CMK (cell line): ENCODE measurements around the gene LRRC23.
"Not testable (repeated sequence)": the region's sequence is repeated elsewhere in the genome, so short reads cannot be mapped to it uniquely, and the experiment has no call there.

Experiments used
- DNase-seq: peaks from one replicate; pipeline ENCODE4 v3.0.0-alpha.2; 2010; ENCODE audit warnings: low read depth

The LRRC23 gene

GRCh38 chr12:6872073-6873048 lies 32.3 kb upstream of the LRRC23 start:
- no peak for DNase-seq

DNA sequence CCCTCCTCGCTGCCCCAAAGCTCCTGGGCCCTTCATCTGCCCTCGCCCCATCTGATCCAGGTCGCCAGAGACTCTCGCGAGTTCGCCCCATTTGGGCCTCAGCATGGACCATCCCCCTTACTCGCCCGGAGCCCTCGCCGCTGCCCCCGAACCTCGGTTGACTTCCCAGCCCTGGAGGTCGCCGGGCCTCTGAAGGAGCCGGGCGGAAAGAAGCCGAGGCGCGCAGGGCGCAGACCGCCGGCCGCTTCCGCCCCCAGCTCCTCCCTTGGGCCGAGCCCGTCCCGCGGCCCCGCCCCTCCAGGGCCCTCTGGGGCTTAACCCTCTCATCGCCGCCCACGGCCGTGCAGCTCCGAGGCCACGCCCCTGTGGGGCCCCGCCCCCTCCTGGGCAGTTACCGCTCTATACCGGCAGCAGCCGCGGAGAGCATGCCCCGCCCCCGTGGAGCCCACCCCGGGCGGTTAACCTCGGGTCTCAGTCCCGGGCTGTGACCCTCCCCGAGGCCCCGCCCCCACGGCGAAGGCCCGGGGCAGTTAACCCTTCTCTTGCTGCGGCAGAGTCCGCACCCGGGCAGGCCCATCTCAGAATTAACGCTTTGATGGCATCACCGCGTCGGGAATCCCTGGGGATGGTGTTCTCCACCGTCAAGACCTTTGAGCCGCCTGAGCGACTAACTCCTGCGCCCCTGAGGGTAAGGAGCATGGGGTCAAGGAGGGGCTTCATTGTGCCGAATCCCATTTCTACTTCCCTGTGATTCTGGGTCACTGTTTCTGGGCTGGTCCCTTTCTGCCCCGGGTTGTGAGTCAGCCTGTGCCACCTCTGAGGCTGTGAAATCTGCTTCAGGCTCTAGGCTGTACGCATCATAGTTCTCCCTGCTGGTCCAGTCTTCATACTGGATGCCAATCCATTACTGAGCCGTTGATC lies 31.3 kb upstream of the LRRC23 start, which contains the start of gene SPSB2:
SPSB2 (minus strand) TSS at position 210 of the 921 bp plus-strand sequence. CDS start 402 bp downstream, outside the sequence.
- DNase-seq: peak; percentile 96

GRCh38 chr12:6874015-6874368 lies 30.6 kb upstream of the LRRC23 start:
- DNase-seq: not testable (repeated sequence)

DNA sequence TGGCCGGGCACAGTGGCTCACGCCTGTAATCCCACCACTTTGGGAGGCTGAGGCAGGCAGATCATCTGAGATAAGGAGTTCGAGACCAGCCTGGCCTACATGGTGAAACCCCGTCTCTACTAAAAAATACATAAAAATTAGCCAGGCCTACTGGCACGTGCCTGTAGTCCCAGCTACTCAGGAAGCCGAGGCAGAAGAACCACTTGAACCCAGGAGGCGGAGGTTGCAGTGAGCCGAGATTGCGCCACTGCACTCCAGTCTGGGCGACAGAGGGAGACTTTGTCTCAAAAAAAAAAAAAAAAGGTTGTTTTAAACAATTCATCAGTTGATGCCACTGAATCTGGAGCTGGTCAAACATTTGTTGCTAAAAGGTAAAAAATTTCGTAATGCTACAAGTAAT lies 24.8 kb upstream of the LRRC23 start:
- DNase-seq: not testable (repeated sequence)

GRCh38 chr12:6883252-6883651 lies 21.4 kb upstream of the LRRC23 start:
- no peak for DNase-seq

- DNase-seq: no peak
Measured at GRCh38 chr12:6883683-6884082, 20.9 kb upstream of the LRRC23 start.

- DNase-seq: no peak
Measured at GRCh38 chr12:6884539-6884938, 20.1 kb upstream of the LRRC23 start.

DNA sequence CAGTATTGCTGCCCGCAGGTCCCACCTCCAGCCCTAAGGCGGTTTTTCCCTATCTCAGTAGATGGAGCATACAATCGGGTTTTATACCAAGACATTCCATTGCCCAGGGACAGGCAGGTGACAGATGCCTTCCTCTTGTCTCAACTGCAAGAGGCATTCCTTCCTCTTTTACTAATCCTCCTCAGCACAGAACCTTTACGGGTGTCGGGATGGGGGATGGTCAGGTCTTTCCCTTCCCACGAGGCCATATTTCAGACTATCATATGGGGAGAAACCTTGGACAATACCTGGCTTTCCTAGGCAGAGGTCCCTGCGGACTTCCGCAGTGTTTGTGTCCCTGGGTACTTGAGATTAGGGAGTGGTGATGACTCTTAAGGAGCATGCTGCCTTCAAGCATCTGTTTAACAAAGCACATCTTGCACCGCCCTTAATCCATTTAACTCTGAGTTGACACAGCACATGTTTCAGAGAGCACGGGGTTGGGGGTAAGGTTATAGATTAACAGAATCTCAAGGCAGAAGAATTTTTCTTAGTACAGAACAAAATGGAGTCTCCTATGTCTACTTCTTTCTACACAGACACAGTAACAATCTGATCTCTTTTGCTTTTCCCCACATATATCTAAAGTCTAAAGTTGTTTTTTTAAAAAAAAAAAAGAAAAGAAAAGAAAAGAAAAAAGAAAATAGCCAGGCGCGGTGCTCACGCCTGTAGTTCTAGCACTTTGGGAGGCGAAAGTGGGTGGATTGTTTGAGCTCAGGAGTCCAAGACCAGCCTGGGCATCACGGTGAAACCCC lies 18.2 kb upstream of the LRRC23 start:
- DNase-seq: not testable (repeated sequence)

- DNase-seq: no peak
Measured at GRCh38 chr12:6887460-6887859, 17.2 kb upstream of the LRRC23 start.

GRCh38 chr12:6888360-6888759 lies 16.3 kb upstream of the LRRC23 start:
- DNase-seq: no peak

DNA sequence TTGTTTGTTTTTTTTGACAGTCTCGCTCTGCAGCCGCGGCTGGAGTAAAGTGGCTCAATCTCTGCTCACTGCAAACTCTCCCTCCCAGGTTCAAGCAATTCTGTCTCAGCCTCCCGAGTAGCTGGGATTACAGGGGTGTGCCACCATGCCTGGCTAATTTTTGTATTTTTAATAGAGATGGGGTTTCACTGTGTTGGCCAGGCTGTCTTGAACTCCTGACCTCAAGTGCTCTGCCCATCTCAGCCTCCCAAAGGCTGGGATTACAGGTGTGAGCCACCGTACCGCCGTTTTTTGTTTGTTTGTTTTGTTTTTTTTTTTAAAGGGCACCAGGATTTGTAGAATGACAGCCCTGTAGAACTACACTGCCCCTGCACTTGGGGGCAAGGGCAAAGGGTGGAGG lies 15.8 kb upstream of the LRRC23 start:
- not testable (repeated sequence) for DNase-seq

GRCh38 chr12:6889775-6890573 lies 14.6 kb upstream of the LRRC23 start:
- DNase-seq: not testable (repeated sequence)

DNA sequence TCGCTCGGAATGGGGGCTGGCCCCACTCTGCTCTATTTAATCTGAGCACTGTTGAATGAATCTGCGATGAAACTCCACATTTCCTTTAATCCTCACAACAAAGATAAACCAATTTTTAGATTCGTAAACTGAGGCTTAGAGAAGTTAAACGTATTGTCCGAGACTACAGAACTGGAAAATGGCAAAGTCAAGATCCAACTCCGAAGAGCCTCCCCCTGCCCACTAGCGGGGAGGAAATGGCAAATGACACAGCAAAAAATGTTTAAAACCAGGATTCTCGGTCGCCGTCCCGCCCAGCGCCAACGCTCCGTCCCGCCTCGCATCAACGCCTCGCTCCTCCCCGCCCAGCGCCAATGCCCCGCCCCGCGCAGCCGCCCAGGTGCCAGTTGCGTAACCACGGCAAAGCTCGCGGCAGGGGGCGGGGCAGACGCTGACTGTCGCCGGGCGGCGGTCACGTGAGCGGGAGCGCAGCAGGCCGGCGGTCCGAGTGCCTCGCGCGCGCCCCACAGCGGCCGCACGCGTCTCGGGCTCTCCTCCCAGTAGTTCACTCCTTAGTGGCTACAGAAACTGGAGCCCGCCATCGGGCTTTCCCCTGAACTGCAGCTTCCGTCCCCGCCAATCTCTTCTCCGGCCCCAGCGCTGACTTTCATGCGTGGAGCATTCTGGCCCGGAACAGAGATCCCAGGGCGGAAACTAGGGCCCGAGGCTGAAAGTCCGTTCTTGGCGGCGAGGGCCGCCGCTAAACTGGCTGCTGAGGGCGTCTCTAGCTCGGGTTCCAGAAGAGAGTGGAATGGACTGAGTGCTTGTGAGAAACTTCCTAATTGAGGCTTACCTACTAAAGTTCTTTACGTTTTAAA lies 13.6 kb upstream of the LRRC23 start:
- DNase-seq: peak; percentile 93

DNA sequence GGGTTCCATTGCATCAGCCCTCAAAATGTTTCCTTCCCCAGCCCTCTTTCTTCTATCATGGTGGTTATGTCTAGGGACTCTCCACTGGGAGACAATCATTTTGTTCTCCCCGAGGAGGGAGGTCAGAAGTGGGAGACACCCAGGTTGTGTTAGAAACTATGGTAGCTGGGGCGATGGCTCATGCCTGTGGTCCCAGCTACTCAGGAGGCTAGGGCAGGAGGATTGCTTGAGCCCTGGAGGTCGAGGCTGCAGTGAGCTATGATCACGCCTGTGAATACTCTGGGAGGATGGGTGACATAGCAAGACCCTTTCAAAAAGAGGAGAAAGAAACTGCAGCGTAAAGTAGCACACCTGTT lies 13.0 kb upstream of the LRRC23 start:
- DNase-seq: no peak

GRCh38 chr12:6892683-6893082 lies 11.9 kb upstream of the LRRC23 start:
- DNase-seq: not testable (repeated sequence)

DNA sequence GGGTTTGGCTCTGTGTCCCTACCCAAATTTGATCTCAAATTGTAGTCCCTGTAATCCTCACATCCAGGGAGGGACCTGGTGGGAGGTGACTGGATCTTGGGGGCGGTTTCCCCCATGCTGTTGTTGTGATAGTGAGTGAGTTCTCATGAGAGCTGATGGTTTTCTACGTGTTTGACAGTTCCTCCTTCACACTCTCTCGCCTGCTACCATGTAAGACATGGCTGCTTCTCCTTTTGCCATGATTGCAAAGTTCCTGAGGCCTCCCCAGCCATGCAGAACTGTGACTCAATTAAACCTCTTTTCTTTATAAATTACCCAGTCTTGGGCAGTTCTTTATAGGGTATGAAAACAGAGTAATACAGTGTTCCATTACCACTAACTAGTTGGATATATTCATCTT lies 10.3 kb upstream of the LRRC23 start:
- DNase-seq: no peak

DNA sequence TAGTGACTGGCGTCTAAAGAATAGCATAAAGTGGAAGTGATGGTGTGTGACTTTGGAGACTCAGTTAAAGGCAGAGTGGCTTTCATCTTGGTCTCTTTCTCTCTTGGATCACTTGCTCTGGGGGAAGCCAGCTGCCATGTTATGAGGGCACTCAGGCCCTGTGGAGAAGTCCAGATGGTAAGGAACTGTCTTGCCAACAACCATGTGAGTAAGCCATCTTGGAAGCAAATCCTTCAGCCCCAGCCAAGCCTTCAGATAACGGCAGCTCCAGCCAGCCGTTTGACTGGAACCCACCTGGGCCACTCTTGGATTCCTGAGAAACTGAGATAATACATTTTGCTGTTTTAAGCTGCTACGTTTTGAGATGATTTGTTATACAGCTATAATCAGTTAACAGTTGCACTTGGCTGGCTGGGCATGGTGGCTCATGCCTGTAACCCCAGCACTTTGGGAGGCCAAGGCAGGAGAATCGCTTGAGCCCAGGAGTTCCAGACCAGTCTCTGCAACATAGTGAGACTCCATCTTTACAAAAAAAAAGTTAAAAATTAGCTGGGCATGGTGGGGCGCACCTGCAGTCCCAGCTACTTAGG lies 7.7 kb upstream of the LRRC23 start:
- no peak for DNase-seq

- no peak for DNase-seq
Measured at GRCh38 chr12:6899427-6899826, 5.2 kb upstream of the LRRC23 start.

GRCh38 chr12:6899837-6900519 lies 4.6 kb upstream of the LRRC23 start:
- DNase-seq: no peak
